Heart left ventricle (tissue), 13 donors: ENCODE data around the gene PAPOLB.

Experiments used
- CTCF ChIP-seq, 12 donors: fragments of 200-600 bp; sonication (generic) in 4 of 12; IDR thresholded peaks; one replicate each; pipeline versions ENCODE4 v1.5.0 to v1.8.0; 2018 to 2022; ENCODE audit warnings: antibody characterized with exemption in 12 of 12, mild to moderate bottlenecking in 5 of 12
- POLR2A ChIP-seq, 2 donors: fragments of 450-650 bp; IDR thresholded peaks; one replicate each; pipeline ENCODE4 v1.6.1; 2017; ENCODE audit warnings: antibody characterized with exemption in 2 of 2, mild to moderate bottlenecking in 2 of 2, moderate library complexity in 2 of 2
- donor health status: ischemic (EF 13 %, LVEDD 7.1; RV severe dilation, severe dysfunction).
- donor health status: DM: no; HTN: yes; CAD: no.
- donor health status: DM: no; HTN: no; CAD: no.
- donor health status: ischemic (EF 25% LVEDD 6.9; RV normal size, moderate dysfunction).
- donor health status: ischemic (EF 25% LVEDD 5.7; RV mildly dilated, moderate dysfunction).
- donor health status: ischemic (EF 35%, LVEDD 5.7; RV mildly dilated, moderate dysfunction).
- donor health status: nonischemic (EF 11% LVEDD 7.7; RV severe dilation, severe dysfunction).
- donor health status: DM: yes; HTN: yes; CAD: no.
- donor health status: PGD.
- donor health status: ischemic (EF 29% LVEDD 5.4; RV normal size, mild dysfunction).
- donor health status: nonischemic (EF 23%, LVEDD 6.1; RV moderate dilation, normal function).

DNA sequence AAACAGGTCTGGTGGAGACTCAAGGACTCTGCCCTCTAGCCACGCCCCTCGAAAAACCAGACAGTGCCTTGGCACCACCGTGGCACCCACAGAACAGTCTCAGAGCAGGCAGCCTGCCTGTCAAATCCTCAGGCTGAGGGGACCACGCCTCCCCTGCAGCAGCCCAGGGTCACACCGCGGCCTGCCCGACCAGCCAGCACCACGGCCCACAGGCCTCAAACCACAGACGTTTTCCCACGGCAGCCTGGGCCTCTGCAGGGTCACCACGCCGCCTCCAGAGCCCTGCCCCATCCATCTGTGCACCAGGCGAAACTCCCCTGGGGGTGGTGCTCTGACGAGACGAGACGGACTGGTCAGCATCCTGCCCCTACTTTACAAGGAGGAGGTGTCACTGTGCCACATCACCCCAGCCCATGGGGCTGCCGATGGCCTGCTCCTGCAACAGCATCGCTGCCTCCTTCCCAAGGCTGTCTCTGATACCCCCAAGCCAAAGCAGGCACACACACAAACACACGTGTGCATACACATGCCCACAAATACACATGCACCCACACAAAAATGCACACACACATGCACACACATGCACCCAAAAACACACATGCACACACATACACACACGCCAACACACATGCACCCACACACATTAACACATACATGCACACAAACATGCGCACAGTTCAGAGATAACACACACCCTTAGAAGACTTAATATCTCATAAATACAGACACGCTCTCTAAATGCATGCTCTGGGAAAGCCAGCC is 24.6 kb downstream of the PAPOLB start:
- TF ChIP-seq CTCF (IDR thresholded peaks at IDR 0.05): no peak
- no peak for TF ChIP-seq POLR2A (IDR thresholded peaks at IDR 0.05)
